Esophagus muscularis mucosa (tissue), 4 donors: ENCODE measurements around the gene RPS25. TPM values are rescaled to one million over a fixed set of nuclear protein-coding genes. Genes with fewer than 3 reads are reported as not detected.

Experiments used
- DNase-seq: peaks from one replicate; pipeline ENCODE4 v3.0.0-alpha.2; 2017; ENCODE audit errors: extremely low spot score
- H3K27ac ChIP-seq, 4 donors: fragments of 200-600 bp; sonication (generic); replicated peaks in 1 of 4; 1 replicate in 3 of 4; 2 replicates in 1 of 4; pipeline ENCODE4 v1.5.1; 2016 to 2019; ENCODE audit warnings: mild to moderate bottlenecking in 1 of 4
- H3K27me3 ChIP-seq, 4 donors: fragments of 200-600 bp; sonication (generic); one replicate each; pipeline versions ENCODE4 v1.5.1 to v1.6.0; 2016 to 2019
- H3K36me3 ChIP-seq, 4 donors: fragments of 200-600 bp; sonication (generic); one replicate each; pipeline ENCODE4 v1.5.1; 2016 to 2019
- H3K4me1 ChIP-seq, 4 donors: fragments of 200-600 bp; sonication (generic); one replicate each; pipeline ENCODE4 v1.5.1; 2016 to 2019
- H3K4me3 ChIP-seq, 4 donors: fragments of 200-600 bp; sonication (generic); 1 replicate in 2 of 4; 2 replicates in 2 of 4; pipeline ENCODE4 v1.5.1; 2016 to 2019; ENCODE audit warnings: mild to moderate bottlenecking in 4 of 4, moderate library complexity in 1 of 4
- H3K9me3 ChIP-seq, 4 donors: fragments of 200-600 bp; sonication (generic); 1 replicate in 3 of 4; 2 replicates in 1 of 4; pipeline ENCODE4 v1.5.1; 2016 to 2019
- CTCF ChIP-seq, 3 experiments: fragments of 200-600 bp in 2 of 3; fragments of 450-650 bp in 1 of 3; sonication (generic) in 2 of 3; IDR thresholded peaks; one replicate each; pipeline ENCODE4 v1.5.1; 2017 to 2019; ENCODE audit warnings: antibody characterized with exemption in 3 of 3, mild to moderate bottlenecking in 2 of 3, moderate library complexity in 1 of 3
- EP300 ChIP-seq: sonication (generic); formaldehyde crosslinking; IDR thresholded peaks from one replicate; pipeline ENCODE4 v1.6.1; 2017; ENCODE audit warnings: antibody characterized with exemption
- POLR2A ChIP-seq: fragments of 450-650 bp; IDR thresholded peaks from one replicate; pipeline ENCODE4 v1.6.1; 2017; ENCODE audit warnings: antibody characterized with exemption, moderate library complexity, mild to moderate bottlenecking, low read depth
- POLR2AphosphoS5 ChIP-seq, 2 donors: sonication (generic); formaldehyde crosslinking; IDR thresholded peaks; one replicate each; pipeline ENCODE4 v1.6.1; 2017; ENCODE audit warnings: antibody characterized with exemption in 2 of 2
- WGBS: methylation state at CpG from one replicate; pipeline ENCODE4 v1.1.5; 2018; 5-methylcytosine and 5-hydroxymethylcytosine counted together
- intact Hi-C: fragments of 100-400 bp; cut with DNase I; formaldehyde crosslinking; loops from one replicate; pipeline ENCODE4 v1.15.1; 2023
- total RNA-seq, 4 donors: library from RNA; depleted of rRNA; stranded (reverse); fragments of >200 nt; gene quantifications; one replicate each; pipeline versions ENCODE4 v1.1.0 to v1.2.1, GENCODE V29; 2016

The RPS25 gene
- total RNA-seq, 4 donors from 2014 or later = 1,036 to 2,235 (median 1,740) TPM

DNA sequence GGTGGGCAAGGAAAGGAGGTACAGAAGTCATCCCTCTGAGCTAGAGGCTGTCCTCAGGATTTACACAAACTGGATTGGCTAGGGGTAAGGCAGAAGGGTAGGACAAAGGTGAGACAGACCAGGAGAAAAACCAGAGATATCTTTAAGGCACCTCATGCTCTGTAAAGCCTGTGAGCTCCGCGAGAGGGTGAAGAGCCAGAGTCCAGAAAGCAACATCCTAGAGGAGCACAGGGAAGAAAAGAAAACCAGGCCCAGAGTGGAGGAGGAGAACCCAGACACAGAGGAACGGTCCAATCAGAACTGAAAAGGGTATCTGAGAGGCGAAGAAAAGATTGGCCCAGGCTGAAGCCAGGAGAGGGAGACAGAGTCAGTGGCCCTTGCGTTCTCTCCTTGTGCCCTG, 7.4 kb upstream of the RPS25 start:
- H3K4me3 ChIP-seq = no peak overlapping the region
- H3K36me3 ChIP-seq = peaks cover 17 to 80% (median 68%) of the 10 kb centered on the region in 4 donors
- TF ChIP-seq POLR2AphosphoS5 (IDR thresholded peaks at IDR 0.05) = no peak
- TF ChIP-seq CTCF (IDR thresholded peaks at IDR 0.05) = no peak
- no peak for TF ChIP-seq EP300
- no peak for TF ChIP-seq POLR2A
- DNase-seq = no peak
- H3K9me3 ChIP-seq = no peaks in the 10 kb centered on the region
- WGBS = 90% methylated on average over 5 of the region's 5 CpGs
- H3K27me3 ChIP-seq = no peaks in the 10 kb centered on the region
- peaks cover 15 to 52% (median 38%) of the 10 kb centered on the region in 4 donors for H3K4me1 ChIP-seq
- peak overlapping the region in 2 of 4 donors; percentile 34 to 42 for H3K27ac ChIP-seq
- intact Hi-C loops = no loop called here

- Histone ChIP-seq H3K4me3 (no peak overlapping the region), H3K27me3 (no peaks in the 10 kb centered on the region), H3K4me1 (peaks cover 18 to 53% (median 40%) of the 10 kb centered on the region in 4 donors), H3K9me3 (no peaks in the 10 kb centered on the region), H3K27ac (peak overlapping the region; percentile 18 to 54 (median 38)), H3K36me3 (peaks cover 20 to 83% (median 68%) of the 10 kb centered on the region in 4 donors)
- intact Hi-C loops = no loop called here
- 58% methylated on average over 5 of the region's 5 CpGs for WGBS
- DNase-seq = no peak
- no peak for TF ChIP-seq CTCF (IDR thresholded peaks at IDR 0.05)
- no peak for TF ChIP-seq EP300
- no peak for TF ChIP-seq POLR2AphosphoS5 (IDR thresholded peaks at IDR 0.05)
- TF ChIP-seq POLR2A = no peak
These were observed 6.9 kb upstream of the RPS25 start for GRCh38 chr11:119025099-119025473.

DNA sequence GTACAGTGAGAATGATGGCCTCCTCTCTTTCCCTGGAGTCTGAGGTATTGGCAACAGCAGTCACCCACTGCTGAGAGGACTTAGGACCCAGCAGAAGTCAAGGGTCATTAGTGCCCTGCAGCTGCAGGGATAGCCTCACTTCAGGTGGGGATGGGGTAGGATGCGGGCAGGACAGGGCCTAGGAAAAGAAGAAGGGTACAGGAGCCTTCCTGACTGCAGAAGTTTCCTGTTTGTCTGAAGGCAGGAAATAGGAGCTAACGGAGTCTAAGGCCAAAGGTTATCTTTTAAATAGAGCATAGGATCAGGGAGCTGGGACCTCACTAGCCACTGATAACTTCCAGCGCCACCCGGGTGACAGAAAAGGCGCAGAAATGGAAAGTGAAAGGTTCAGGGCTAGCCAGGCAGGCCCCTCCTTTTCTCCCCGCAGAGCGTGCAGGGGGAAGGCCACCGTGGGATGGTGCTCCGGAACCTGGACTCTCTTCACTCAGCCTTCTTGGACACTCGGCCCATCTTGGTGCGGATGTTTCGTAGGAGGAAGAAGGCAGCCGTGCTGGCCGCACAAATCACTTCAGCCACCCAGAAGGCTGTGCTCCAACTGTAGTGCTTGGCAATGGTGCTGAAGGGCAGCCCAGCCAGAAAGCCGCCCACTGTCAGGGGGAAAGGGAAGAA, 6.4 kb upstream of the RPS25 start:
- no peaks in the 10 kb centered on the region for H3K9me3 ChIP-seq
- TF ChIP-seq POLR2A = no peak
- TF ChIP-seq POLR2AphosphoS5 (IDR thresholded peaks at IDR 0.05) = no peak
- TF ChIP-seq CTCF (IDR thresholded peaks at IDR 0.05) = no peak
- peaks cover 20 to 83% (median 68%) of the 10 kb centered on the region in 4 donors for H3K36me3 ChIP-seq
- H3K27me3 ChIP-seq = no peaks in the 10 kb centered on the region
- peaks cover 19 to 53% (median 40%) of the 10 kb centered on the region in 4 donors for H3K4me1 ChIP-seq
- no peak for DNase-seq
- 66% methylated on average over 14 of the region's 15 CpGs for WGBS
- no peak overlapping the region for H3K4me3 ChIP-seq
- peak overlapping the region; percentile 18 to 54 (median 38) for H3K27ac ChIP-seq
- intact Hi-C loops = no loop called here

DNA sequence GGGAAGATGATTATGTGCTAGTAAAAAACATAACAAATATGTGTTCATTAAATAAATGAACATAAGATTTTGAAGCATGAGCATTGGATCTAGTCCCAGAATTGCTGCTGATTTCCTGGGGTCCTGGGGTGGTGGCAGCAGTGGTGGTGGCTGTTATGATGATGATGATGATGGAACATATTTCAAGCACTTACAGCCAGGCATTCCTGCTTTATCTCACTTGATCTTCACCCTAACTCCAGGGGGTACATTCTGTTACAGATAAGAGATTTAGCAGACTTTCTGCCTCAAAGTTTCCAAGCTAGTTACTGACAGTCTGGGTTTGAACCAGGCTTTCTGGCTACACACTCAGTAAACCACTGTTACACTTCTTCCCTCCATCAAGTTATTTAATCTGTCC, 5.6 kb upstream of the RPS25 start:
- Histone ChIP-seq H3K27me3 (no peaks in the 10 kb centered on the region), H3K36me3 (peaks cover 20 to 83% (median 68%) of the 10 kb centered on the region in 4 donors), H3K9me3 (no peaks in the 10 kb centered on the region), H3K4me3 (no peak overlapping the region), H3K27ac (no peak overlapping the region), H3K4me1 (peaks cover 22 to 49% (median 39%) of the 10 kb centered on the region in 4 donors)
- intact Hi-C loops = no loop called here
- TF ChIP-seq CTCF (IDR thresholded peaks at IDR 0.05) (no peak), POLR2AphosphoS5 (IDR thresholded peaks at IDR 0.05) (no peak), EP300 (no peak), POLR2A (no peak)
- no peak for DNase-seq

DNA sequence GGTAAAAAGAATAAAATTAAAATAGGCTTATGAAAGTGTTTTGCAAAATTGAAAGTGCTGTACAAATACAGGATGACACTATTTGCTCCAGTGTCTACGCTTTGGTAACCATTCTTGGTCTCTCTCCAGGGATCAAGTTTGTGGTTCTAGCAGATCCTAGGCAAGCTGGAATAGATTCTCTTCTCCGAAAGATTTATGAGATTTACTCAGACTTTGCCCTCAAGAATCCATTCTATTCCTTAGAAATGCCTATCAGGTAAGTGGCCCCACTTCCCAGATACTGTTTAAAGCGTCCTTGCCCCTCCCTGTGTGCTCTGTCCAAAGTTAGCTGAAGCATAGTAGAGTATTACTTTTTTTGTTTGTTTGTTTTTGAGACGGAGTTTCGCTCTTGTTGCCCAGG, 3.5 kb upstream of the RPS25 start:
- no peak for TF ChIP-seq EP300

More for the DNA sequence above, 3.5 kb upstream of the RPS25 start:
- DNase-seq = no peak
- no peak overlapping the region for H3K4me3 ChIP-seq
- H3K4me1 ChIP-seq = peaks cover 30 to 51% (median 48%) of the 10 kb centered on the region in 4 donors
- 88% methylated on average over 5 of the region's 5 CpGs for WGBS
- intact Hi-C loops = no loop called here
- peaks cover 20 to 68% (median 56%) of the 10 kb centered on the region in 4 donors for H3K36me3 ChIP-seq
- no peaks in the 10 kb centered on the region for H3K9me3 ChIP-seq
- H3K27me3 ChIP-seq = no peaks in the 10 kb centered on the region
- H3K27ac ChIP-seq = no peak overlapping the region
